H1 (cell line): ENCODE results near the gene CMTM5. TPM values are rescaled to one million over a fixed set of nuclear protein-coding genes. Genes with fewer than 3 reads are reported as not detected.

Experiments
- CTCF ChIA-PET: fragments of 300-600 bp; sonication (Branson Sonifier 250); formaldehyde crosslinking; loops from one replicate; lab custom pipeline; 2021; ENCODE audit not compliant: partially characterized antibody; lab: Charles Lee
- POLR2A ChIA-PET: fragments of 300-600 bp; sonication (Branson Sonifier 250); formaldehyde crosslinking; loops from one replicate; lab custom pipeline; 2021; ENCODE audit warnings: inconsistent platforms; ENCODE audit not compliant: partially characterized antibody; lab: Charles Lee
- DNase-seq, 2 experiments: peaks; one replicate each; pipeline versions ENCODE4 v3.0.0 to v3.0.0-alpha.2; 2010 to 2022; ENCODE audit warnings: low spot score in 2 of 2, low read depth in 1 of 2, mixed read lengths in 1 of 2
- FAIRE-seq: peaks from 2 replicates; lab custom pipeline; 2011; peaks lifted over from hg19 to GRCh38; lab: Jason Lieb, UNC
- H2AFZ ChIP-seq: 2 replicates; pipeline ENCODE4 v1.8.1; 2012; ENCODE audit warnings: low read length, inconsistent platforms
- H2AK5ac ChIP-seq: 2 replicates; pipeline ENCODE4 v1.6.1; 2013; ENCODE audit warnings: low read depth, low read length
- H2BK120ac ChIP-seq: replicated peaks from 2 replicates; pipeline ENCODE3; 2013; ENCODE audit warnings: low read depth, low read length, inconsistent platforms
- H2BK12ac ChIP-seq: 2 replicates; pipeline ENCODE4 v1.6.1; 2013; ENCODE audit warnings: low read depth, low read length
- H2BK15ac ChIP-seq: 2 replicates; pipeline ENCODE4 v1.6.1; 2013; ENCODE audit warnings: low read length
- H2BK20ac ChIP-seq: 2 replicates; pipeline ENCODE4 v1.6.1; 2013; ENCODE audit warnings: low read length
- H2BK5ac ChIP-seq: 2 replicates; pipeline ENCODE4 v1.6.1; 2013; ENCODE audit warnings: low read depth, low read length
- H3K14ac ChIP-seq: 2 replicates; pipeline ENCODE4 v1.6.1; 2013; ENCODE audit warnings: inconsistent platforms; ENCODE audit not compliant: insufficient read length
- H3K18ac ChIP-seq: 2 replicates; pipeline ENCODE4 v1.6.1; 2013; ENCODE audit warnings: low read length; ENCODE audit errors: extremely low read depth
- H3K23ac ChIP-seq: 2 replicates; pipeline ENCODE4 v1.6.1; 2013; ENCODE audit warnings: inconsistent platforms; ENCODE audit not compliant: insufficient read length
- H3K23me2 ChIP-seq: 2 replicates; pipeline ENCODE4 v1.6.1; 2013; ENCODE audit warnings: low read depth, low read length
- H3K27ac ChIP-seq: 2 replicates; pipeline ENCODE4 v1.6.1; 2011; ENCODE audit warnings: low read depth, low read length, inconsistent platforms
- H3K27me3 ChIP-seq, 4 experiments: replicated peaks in 1 of 4; 1 replicate in 1 of 4; 2 replicates in 3 of 4; pipeline versions ENCODE4 v1.6.1 to v1.8.1; 2011 to 2013; ENCODE audit warnings: low read length in 3 of 4, mild to moderate bottlenecking in 3 of 4, inconsistent platforms in 2 of 4, mixed read lengths in 2 of 4, moderate library complexity in 1 of 4; ENCODE audit not compliant: control insufficient read depth in 3 of 4, insufficient read depth in 3 of 4; ENCODE audit errors: extremely low read depth in 1 of 4
- H3K36me3 ChIP-seq, 4 experiments: 2 replicates each; pipeline versions ENCODE4 v1.6.1 to v1.8.1; 2011 to 2013; ENCODE audit warnings: mild to moderate bottlenecking in 4 of 4, low read length in 3 of 4, moderate library complexity in 2 of 4, control low read depth in 1 of 4, inconsistent platforms in 1 of 4; ENCODE audit not compliant: insufficient read depth in 4 of 4, control insufficient read depth in 2 of 4
- H3K4ac ChIP-seq: replicated peaks from 2 replicates; pipeline ENCODE3; 2013; ENCODE audit warnings: low read length, low read depth, mixed read lengths, inconsistent platforms; ENCODE audit not compliant: insufficient read length
- H3K4me1 ChIP-seq, 4 experiments: replicated peaks in 1 of 4; 1 replicate in 1 of 4; 2 replicates in 3 of 4; pipeline versions ENCODE4 v1.6.1 to v1.8.1; 2011 to 2013; ENCODE audit warnings: low read length in 3 of 4, inconsistent platforms in 2 of 4, mixed read lengths in 1 of 4; ENCODE audit not compliant: insufficient read depth in 4 of 4, control insufficient read depth in 3 of 4
- H3K4me2 ChIP-seq, 2 experiments: 2 replicates each; pipeline versions ENCODE4 v1.6.1 to v1.8.1; 2011 to 2013; ENCODE audit warnings: low read depth in 2 of 2, low read length in 2 of 2, control low read depth in 1 of 2, inconsistent platforms in 1 of 2, mild to moderate bottlenecking in 1 of 2; ENCODE audit not compliant: insufficient read depth in 1 of 2
- H3K4me3 ChIP-seq, 4 experiments: fragments of 200-600, 300-600 bp in 1 of 4; sonication (generic), shearing (Covaris generic), sonication (Bioruptor Twin) in 1 of 4; 2 replicates each; pipeline versions ENCODE4 v1.5.1 to v1.8.1; 2011 to 2016; ENCODE audit warnings: low read length in 4 of 4, low read depth in 3 of 4, control low read depth in 2 of 4, inconsistent platforms in 2 of 4, mild to moderate bottlenecking in 2 of 4, mixed read lengths in 1 of 4, moderate library complexity in 1 of 4; ENCODE audit not compliant: insufficient read depth in 2 of 4; ENCODE audit errors: extremely low read depth in 1 of 4
- H3K56ac ChIP-seq: replicated peaks from 2 replicates; pipeline ENCODE3; 2013; ENCODE audit warnings: low read depth, mild to moderate bottlenecking, mixed read lengths, low read length, inconsistent platforms; ENCODE audit not compliant: insufficient read length
- H3K79me1 ChIP-seq: 2 replicates; pipeline ENCODE4 v1.6.1; 2013; ENCODE audit warnings: low read depth, low read length, control low read depth
- H3K79me2 ChIP-seq, 2 experiments: 2 replicates each; pipeline versions ENCODE4 v1.6.1 to v1.8.1; 2012 to 2013; ENCODE audit warnings: low read length in 2 of 2, mild to moderate bottlenecking in 2 of 2, inconsistent platforms in 1 of 2; ENCODE audit not compliant: insufficient read depth in 2 of 2, control insufficient read depth in 1 of 2
- H3K9ac ChIP-seq, 4 experiments: replicated peaks in 1 of 4; 1 replicate in 1 of 4; 2 replicates in 3 of 4; pipeline versions ENCODE4 v1.6.1 to v1.8.1; 2011 to 2013; ENCODE audit warnings: low read depth in 3 of 4, low read length in 3 of 4, control low read depth in 2 of 4, mild to moderate bottlenecking in 2 of 4, moderate library complexity in 2 of 4, inconsistent platforms in 1 of 4; ENCODE audit errors: extremely low read depth in 1 of 4
- H3K9me3 ChIP-seq, 2 experiments: 2 replicates each; pipeline versions ENCODE4 v1.6.1 to v1.8.1; 2012 to 2013; ENCODE audit warnings: mild to moderate bottlenecking in 2 of 2, moderate library complexity in 2 of 2, control low read depth in 1 of 2, inconsistent platforms in 1 of 2, low read depth in 1 of 2, low read length in 1 of 2, mixed read lengths in 1 of 2; ENCODE audit not compliant: insufficient read depth in 2 of 2
- H4K20me1 ChIP-seq, 2 experiments: replicated peaks in 1 of 2; 2 replicates each; pipeline versions ENCODE3 to v1.8.1; 2011 to 2013; ENCODE audit warnings: inconsistent platforms in 2 of 2, low read length in 2 of 2, mild to moderate bottlenecking in 1 of 2; ENCODE audit not compliant: insufficient read depth in 2 of 2, control insufficient read depth in 1 of 2
- H4K5ac ChIP-seq: 2 replicates; pipeline ENCODE4 v1.6.1; 2013; ENCODE audit warnings: low read length, low read depth, mixed read lengths, inconsistent platforms; ENCODE audit not compliant: insufficient read length
- H4K8ac ChIP-seq: 2 replicates; pipeline ENCODE4 v1.8.0; 2013; ENCODE audit warnings: mild to moderate bottlenecking, moderate library complexity, low read length, inconsistent platforms; ENCODE audit not compliant: insufficient read depth; ENCODE audit errors: extremely low read depth
- H4K91ac ChIP-seq: replicated peaks from 2 replicates; pipeline ENCODE3; 2013; ENCODE audit warnings: low read length, mixed read lengths, inconsistent platforms; ENCODE audit not compliant: insufficient read length
- BACH1 ChIP-seq: IDR thresholded peaks from 2 replicates; pipeline ENCODE4 v1.6.1; 2012; ENCODE audit warnings: low read length, improper control_type of control experiment
- BRCA1 ChIP-seq: IDR thresholded peaks from 2 replicates; pipeline ENCODE4 v1.6.1; 2012; ENCODE audit warnings: low read depth, low read length, improper control_type of control experiment
- KDM1A ChIP-seq: fragments of 200-600, 300-600 bp; sonication (generic); IDR thresholded peaks from 2 replicates; pipeline ENCODE4 v1.7.1; 2016; ENCODE audit warnings: mild to moderate bottlenecking, low read length, borderline replicate concordance
- RBBP5 ChIP-seq: IDR thresholded peaks from 2 replicates; pipeline ENCODE4 v1.7.1; 2012; ENCODE audit warnings: low read depth, mild to moderate bottlenecking, inconsistent platforms, low read length, moderate library complexity, borderline replicate concordance
- RNF2 ChIP-seq: fragments of 200-900, 300-1000 bp; sonication (generic); IDR thresholded peaks from 2 replicates; pipeline ENCODE4 v1.7.1; 2016; ENCODE audit warnings: borderline replicate concordance, low read depth, mild to moderate bottlenecking, antibody characterized with exemption, low read length; ENCODE audit not compliant: poor library complexity, severe bottlenecking; ENCODE audit errors: missing control alignments
- WGBS, 2 experiments: shearing (Covaris generic) in 1 of 2; methylation state at CpG; one replicate each; pipeline versions ENCODE4 v1.1.6 to v1.1.7; 2013 to 2015; ENCODE audit warnings: low lambda C conversion rate in 2 of 2, mixed read lengths in 2 of 2, inconsistent platforms in 1 of 2, low coverage in 1 of 2, missing lambda C conversion rate in 1 of 2; ENCODE audit not compliant: insufficient replicate concordance in 2 of 2, insufficient coverage in 1 of 2, insufficient read length in 1 of 2; ENCODE audit errors: extremely low coverage in 1 of 2, missing lambda C conversion rate in 1 of 2; 5-methylcytosine and 5-hydroxymethylcytosine counted together
- polyA plus RNA-seq, 7 experiments: library from polyadenylated mRNA; depleted of rRNA in 3 of 7; stranded (reverse) in 5 of 7; unstranded in 2 of 7; fragments of >200 nt in 5 of 7; fragments of 200-250 nt in 2 of 7; gene quantifications; 1 replicate in 5 of 7; 2 replicates in 1 of 7; 4 replicates in 1 of 7; pipeline versions ENCODE4 v1.2.1 to v1.2.3, GENCODE V29; 2011 to 2013; ENCODE audit warnings: missing spikeins in 2 of 7, mixed read lengths in 2 of 7
- total RNA-seq: library from RNA; stranded (reverse); fragmentation: NEBNext Ultra II Directional; extraction: Animal tissue kit (Norgen Biotek cat#: 25700); gene quantifications from 2 replicates; pipeline ENCODE4 v1.2.1, GENCODE V29; 2021

The CMTM5 gene
- total and polyA plus RNA-seq, 2 of the 8 experiments (the other 6 are each of a cell fraction or from before 2014, with no cell fraction given): 2.1 TPM; not detected in 1

- H3K18ac ChIP-seq: no peak overlapping the region
- H3K27ac ChIP-seq: no peak overlapping the region
- H3K27me3 ChIP-seq: peaks cover 0 to 21% (median 12%) of the 10 kb centered on the region in 4 experiments; a peak in 6 of 7 replicates
- WGBS, 2 experiments: 91% methylated on average over 3 of the region's 3 CpGs; no CpG with 5 or more reads in 1 of the 2 experiments
- no peaks in the 10 kb centered on the region for H4K20me1 ChIP-seq
- H3K4me1 ChIP-seq: peaks cover 0 to 10% (median 3%) of the 10 kb centered on the region in 4 experiments; a peak in 3 of 7 replicates
- H3K79me1 ChIP-seq: no peaks in the 10 kb centered on the region
- H3K9me3 ChIP-seq: no peaks in the 10 kb centered on the region
- FAIRE-seq (no peak), DNase-seq (no peak)
- H3K14ac ChIP-seq: no peak overlapping the region
- H4K5ac ChIP-seq: no peak overlapping the region
- no peak overlapping the region for H2BK20ac ChIP-seq
- no peak overlapping the region for H2BK15ac ChIP-seq
- H2AFZ ChIP-seq: no peak overlapping the region
- no peak overlapping the region for H2BK120ac ChIP-seq
- H3K23ac ChIP-seq: no peak overlapping the region
- no peaks in the 10 kb centered on the region for H3K23me2 ChIP-seq
- no peak overlapping the region for H3K56ac ChIP-seq
- H3K4ac ChIP-seq: no peak overlapping the region
- POLR2A ChIA-PET: interaction anchor here (0.7 to 1.2 kb wide), 2 partner anchors 9 to 83 kb away, joined by 3 to 4 read pairs; no protein-coding TSS in a partner anchor
- CTCF ChIA-PET: interaction anchor here (0.5 to 15.0 kb wide), 5 partner anchors 12 to 457 kb away, joined by 3 to 333 read pairs (median 4); partner anchors contain the start of genes EFS and SLC22A17
- H3K4me3 ChIP-seq: no peak overlapping the region
- no peaks in the 10 kb centered on the region for H3K36me3 ChIP-seq
- H3K9ac ChIP-seq: no peak overlapping the region
- no peak overlapping the region for H2AK5ac ChIP-seq
- no peak overlapping the region for H2BK12ac ChIP-seq
- H4K91ac ChIP-seq: no peak overlapping the region
- H4K8ac ChIP-seq: no peak overlapping the region
- TF ChIP-seq BACH1: no peak
- no peak for TF ChIP-seq BRCA1
- TF ChIP-seq RNF2: no peak
- no peak for TF ChIP-seq KDM1A
- TF ChIP-seq RBBP5: no peak
- H3K79me2 ChIP-seq: no peaks in the 10 kb centered on the region
- no peak overlapping the region for H3K4me2 ChIP-seq
- H2BK5ac ChIP-seq: no peak overlapping the region
Measured at GRCh38 chr14:23373041-23373440, 3.8 kb upstream of the CMTM5 start.
